Gastroesophageal sphincter (tissue), 3 donors: ENCODE measurements around the gene RFPL2.
"Not testable (repeated sequence)": the region's sequence is repeated elsewhere in the genome, so short reads cannot be mapped to it uniquely, and the experiment has no call there.

Experiments used
- EP300 ChIP-seq: sonication (generic); formaldehyde crosslinking; IDR thresholded peaks from one replicate; pipeline ENCODE4 v1.6.1; 2017; ENCODE audit warnings: antibody characterized with exemption, mild to moderate bottlenecking
- POLR2A ChIP-seq, 2 donors: fragments of 450-650 bp; IDR thresholded peaks; one replicate each; pipeline ENCODE4 v1.6.1; 2017; ENCODE audit warnings: antibody characterized with exemption in 2 of 2, mild to moderate bottlenecking in 2 of 2, moderate library complexity in 1 of 2
- POLR2AphosphoS5 ChIP-seq: sonication (generic); formaldehyde crosslinking; IDR thresholded peaks from one replicate; pipeline ENCODE4 v1.6.1; 2017; ENCODE audit warnings: antibody characterized with exemption
- TF ChIP-seq, protein P1 (sequence below), 4 experiments: fragments of 200-600 bp in 2 of 4; fragments of 450-650 bp in 2 of 4; sonication (generic) in 1 of 4; IDR thresholded peaks; one replicate each; pipeline ENCODE4 v1.5.1; 2017 to 2019; ENCODE audit warnings: antibody characterized with exemption in 4 of 4, mild to moderate bottlenecking in 2 of 4, moderate library complexity in 2 of 4

GRCh38 chr22:32191021-32191420 lies 13.9 kb downstream of the RFPL2 start:
- TF ChIP-seq POLR2A (IDR thresholded peaks at IDR 0.05); EP300; POLR2AphosphoS5: not testable (repeated sequence)
- TF ChIP-seq, protein P1, sequence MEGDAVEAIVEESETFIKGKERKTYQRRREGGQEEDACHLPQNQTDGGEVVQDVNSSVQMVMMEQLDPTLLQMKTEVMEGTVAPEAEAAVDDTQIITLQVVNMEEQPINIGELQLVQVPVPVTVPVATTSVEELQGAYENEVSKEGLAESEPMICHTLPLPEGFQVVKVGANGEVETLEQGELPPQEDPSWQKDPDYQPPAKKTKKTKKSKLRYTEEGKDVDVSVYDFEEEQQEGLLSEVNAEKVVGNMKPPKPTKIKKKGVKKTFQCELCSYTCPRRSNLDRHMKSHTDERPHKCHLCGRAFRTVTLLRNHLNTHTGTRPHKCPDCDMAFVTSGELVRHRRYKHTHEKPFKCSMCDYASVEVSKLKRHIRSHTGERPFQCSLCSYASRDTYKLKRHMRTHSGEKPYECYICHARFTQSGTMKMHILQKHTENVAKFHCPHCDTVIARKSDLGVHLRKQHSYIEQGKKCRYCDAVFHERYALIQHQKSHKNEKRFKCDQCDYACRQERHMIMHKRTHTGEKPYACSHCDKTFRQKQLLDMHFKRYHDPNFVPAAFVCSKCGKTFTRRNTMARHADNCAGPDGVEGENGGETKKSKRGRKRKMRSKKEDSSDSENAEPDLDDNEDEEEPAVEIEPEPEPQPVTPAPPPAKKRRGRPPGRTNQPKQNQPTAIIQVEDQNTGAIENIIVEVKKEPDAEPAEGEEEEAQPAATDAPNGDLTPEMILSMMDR (IDR thresholded peaks at IDR 0.05): not testable (repeated sequence)
